Suppressor macrophage treated with lipopolysaccharide for 1 hour (primary cell): ENCODE results near the gene HYI.
A peak's percentile ranks its signal among the peaks of the same experiment; 100 is the strongest.
"Not testable (repeated sequence)": the region's sequence is repeated elsewhere in the genome, so short reads cannot be mapped to it uniquely, and the experiment has no call there.

Experiments
- DNase-seq, 3 donors: peaks; one replicate each; pipeline ENCODE4 v3.0.0-alpha.2; 2020 to 2022

Gene HYI

DNA sequence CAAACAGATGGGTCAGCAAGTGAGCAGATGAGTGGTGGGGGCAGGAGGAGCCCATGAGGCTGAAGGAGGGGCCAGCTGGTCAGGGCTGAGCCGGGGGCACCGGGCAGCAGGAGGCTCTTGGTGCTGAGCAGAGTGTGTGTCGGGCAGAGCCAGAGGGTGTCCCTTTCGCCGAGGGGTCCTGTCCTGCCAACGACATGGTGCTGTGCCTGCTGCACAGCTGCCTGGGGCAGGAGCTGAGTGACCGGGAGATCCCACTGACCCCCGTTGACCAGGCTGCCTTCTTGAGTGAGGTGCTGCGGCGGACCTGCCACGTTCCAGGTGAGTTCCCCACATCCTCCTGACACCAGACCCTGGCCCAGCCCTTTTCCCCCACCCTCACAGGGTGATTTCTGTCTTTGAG lies 27.5 kb downstream of the HYI start:
- DNase-seq, result no peak

DNA sequence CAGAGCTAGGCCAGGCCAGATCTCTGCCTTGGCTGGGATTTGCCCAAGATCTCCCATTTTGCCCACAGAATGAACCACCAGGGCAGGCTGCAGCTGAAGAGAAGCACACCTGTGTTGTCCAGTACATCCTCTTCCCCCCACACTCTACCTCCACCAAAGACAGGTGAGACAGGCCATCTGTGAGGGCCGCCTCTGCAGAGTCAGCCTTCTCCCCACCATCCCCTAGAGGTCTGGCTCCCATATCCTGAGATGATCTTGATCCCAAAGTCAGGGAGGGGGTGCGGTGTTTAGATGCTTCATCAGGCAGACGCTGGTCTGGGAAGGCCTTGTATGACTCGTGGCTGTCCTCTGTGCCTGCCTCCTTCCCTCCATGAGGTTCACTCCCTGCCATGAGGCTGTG lies 28.7 kb downstream of the HYI start:
- no peak for DNase-seq

DNA sequence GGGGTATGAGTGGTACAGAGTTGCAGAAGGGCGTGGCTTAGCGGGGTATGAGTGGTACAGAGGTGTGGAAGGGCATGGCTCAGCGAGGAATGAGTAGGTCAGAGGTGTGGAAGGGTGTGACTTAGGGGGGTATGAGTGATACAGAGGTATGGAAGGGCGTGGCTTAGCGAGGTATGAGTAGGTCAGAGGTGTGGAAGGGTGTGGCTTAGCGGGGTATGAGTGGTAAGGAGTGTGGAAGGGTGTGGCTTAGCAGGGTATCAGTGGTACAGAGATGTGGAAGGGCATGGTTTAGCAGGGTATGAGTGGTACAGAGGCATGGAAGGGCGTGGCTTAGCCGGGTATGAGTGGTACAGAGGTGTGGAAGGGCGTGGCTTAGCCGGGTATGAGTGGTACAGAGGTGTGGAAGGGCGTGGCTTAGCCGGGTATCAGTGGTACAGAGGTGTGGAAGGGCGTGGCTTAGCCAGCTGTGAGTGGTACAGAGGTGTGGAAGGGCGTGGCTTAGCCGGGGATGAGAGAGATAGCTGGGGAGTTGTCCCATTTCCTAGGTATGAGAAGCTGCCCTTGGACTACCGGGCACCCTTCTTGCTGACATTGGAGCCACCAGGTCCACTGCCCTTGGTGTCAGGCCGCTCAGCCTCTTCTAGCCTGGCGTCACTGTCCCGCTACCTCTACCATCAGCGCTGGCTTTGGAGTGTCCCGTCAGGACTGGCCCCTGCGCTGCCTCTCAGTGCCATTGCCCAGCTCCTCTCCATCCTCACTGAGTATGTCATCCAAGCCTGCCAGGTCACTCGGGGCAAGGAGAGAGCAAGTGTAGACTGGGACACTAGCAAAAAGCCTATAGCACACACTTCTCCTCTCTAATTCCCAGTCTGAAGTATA lies 29.8 kb downstream of the HYI start:
- DNase-seq, result no peak

DNA sequence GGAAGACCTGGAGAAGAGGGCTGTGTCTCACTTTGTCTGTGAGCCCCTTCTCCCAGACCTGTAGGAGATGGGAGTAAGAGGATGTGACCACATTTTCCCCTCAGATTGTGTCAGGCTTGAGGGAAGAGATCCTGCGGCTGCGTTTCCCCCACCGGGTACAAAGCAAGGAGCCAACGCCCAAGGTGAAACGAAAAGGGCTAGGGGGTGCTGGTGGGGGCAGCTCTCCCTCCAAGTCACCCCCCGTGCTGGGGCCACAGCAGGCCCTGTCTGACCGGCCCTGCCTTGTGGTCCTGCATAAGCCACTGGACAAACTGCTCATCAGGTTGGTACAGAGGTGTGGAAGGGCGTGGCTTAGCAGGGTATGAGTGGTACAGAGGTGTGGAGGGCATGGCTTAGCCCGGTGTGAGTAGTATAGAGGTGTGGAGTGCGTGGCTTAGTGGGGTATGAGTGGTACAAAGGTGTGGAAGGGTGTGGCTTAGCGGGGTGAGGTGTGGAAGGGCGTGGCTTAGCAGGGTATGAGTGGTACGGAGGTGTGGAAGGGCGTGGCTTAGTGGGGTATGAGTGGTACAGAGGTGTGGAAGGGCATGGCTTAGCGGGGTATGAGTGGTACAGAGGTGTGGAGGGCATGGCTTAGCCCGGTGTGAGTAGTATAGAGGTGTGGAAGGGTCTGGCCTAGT lies 30.6 kb downstream of the HYI start:
- no peak for DNase-seq

DNA sequence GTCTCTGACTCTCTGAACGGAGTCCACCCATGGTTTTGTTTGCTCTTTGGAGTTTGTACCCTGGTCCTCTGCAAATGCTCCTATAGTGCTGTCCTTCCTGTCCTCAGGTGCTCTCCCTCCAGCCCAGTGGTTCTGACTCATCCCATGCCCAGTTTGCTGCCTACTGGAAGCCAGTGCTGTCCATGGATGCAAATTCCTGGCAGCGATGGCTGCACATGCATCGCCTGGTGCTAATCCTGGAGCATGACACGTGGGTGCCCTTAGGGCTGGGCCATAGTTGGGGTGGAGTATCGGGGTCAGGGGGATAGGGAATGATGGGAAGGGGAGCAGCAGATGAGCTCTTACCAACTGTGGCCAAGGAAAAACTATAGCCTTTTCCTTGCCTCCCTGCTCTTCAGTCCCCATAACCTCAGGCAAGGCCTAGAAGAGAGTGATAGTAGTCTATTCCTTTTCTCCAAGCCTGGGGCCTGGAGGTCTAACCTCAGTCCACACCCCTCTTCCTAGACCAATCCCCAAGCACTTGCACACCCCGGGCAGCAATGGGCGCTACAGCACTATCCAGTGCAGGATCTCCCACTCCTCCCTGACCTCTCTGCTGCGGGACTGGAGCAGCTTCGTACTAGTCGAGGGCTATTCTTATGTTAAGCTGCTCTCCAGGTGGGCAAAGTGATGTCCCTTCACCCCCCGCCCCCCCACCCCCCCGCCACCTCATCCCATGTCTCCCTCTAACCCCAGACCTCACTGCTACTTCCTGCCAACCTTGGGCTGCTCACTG lies 31.6 kb downstream of the HYI start:
- no peak for DNase-seq

DNA sequence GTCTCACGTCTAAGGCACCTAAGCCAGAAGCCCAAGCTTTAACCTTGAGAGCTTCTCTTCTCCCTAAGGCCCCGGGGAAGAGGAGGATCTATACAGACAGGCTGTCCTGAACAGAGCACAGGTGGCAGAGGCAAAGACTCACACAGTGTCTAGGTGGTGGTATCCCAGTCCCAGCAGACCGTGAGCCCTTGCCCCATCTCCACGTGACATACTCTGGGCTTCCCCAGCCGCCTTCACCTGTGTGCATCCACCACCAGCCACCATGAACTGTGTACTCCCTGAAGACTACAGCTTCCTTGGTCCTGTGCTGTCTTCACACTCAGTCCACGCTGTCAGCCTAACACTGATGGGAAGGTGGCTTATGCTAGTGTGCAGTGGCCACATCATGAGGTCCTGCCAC lies 32.3 kb downstream of the HYI start:
- no peak for DNase-seq

DNA sequence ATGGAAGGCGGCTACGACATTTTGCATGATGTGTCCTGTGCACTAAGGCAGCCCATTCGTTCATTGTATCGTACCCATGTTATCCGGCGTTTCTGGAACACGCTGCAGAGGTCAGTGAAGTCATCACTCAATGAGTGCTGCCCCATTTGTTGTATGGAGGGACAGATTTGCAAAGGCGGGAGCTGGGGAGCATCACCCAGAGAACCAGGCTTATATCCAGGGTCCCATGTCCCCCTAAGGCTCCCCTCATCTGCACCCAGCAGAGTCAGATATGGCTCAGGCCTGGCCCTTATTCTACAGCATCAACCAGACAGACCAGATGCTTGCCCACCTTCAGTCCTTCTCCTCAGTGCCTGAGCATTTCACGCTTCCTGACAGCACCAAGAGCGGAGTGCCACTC lies 32.9 kb downstream of the HYI start:
- DNase-seq, result no peak

DNA sequence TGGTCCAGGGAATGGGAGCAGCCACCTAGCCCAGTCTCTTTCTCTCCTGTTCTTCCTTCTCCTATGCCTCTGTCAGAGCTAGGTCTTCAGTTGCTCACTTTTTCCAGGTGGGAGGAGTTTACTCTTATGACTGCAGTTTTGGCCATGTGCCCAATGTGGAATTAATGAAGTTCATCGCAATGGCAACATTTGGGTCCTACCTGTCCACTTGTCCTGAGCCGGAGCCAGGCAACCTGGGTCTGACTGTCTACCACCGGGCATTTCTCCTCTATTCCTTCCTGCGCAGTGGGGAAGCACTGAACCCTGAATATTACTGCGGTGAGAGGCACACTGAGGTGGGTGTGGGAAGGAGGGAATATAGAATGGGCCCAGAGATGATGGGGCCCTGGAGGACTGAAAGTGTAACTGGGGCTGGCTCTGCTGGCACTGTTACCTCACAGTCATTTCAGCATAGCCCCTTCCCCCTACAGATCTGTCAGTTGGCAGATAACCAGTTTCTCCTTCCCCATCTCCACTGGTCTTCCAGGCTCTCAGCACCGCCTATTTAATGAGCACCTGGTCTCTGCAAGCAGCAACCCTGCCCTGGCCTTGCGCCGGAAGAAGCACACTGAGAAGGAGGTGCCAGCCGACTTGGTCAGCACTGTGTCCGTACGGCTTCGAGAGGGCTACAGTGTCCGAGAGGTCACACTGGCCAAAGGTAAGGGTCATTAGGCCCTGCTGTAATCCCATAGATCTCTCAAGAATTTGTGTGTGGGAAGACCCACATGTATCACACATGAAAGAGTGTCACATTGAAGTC lies 33.9 kb downstream of the HYI start:
- no peak for DNase-seq

DNA sequence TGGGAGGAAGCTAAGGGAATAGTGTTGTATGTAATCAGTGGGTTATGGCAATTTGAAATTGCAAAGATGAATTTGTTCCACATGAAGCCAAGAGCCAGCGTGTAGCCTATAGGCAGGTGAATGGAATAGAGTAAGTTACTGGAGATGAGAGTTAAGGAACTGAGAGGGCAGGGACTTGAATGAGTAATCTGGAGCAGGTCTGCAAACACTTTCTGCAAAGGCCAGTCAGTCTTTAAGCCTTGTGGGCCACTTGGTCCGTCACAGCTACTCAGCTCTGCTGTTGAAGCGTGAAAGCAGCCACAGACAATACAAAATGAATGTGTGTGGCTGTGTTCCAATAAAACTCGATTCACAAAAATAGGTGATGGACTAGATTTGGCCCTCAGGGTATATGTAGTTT lies 34.9 kb downstream of the HYI start:
- DNase-seq, result no peak

DNA sequence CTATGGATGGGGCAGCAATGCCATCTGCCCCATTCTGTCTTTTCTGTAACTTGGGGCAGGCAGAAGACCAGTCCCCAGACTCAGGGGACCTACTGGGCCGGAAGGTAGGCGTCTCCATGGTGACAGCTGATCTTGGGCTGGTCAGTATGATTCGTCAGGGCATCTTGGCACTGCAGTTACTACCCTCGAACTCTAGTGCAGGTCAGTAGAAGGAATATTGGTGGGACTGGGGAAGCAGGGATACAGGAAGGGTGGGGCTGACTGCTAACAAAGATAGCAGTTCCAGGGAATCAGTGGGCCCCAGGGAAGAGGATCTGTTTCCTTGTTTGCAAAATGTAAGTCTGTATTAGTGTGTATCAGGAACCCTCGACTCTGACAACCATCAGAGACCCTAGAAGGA lies 37.8 kb downstream of the HYI start:
- no peak for DNase-seq

DNA sequence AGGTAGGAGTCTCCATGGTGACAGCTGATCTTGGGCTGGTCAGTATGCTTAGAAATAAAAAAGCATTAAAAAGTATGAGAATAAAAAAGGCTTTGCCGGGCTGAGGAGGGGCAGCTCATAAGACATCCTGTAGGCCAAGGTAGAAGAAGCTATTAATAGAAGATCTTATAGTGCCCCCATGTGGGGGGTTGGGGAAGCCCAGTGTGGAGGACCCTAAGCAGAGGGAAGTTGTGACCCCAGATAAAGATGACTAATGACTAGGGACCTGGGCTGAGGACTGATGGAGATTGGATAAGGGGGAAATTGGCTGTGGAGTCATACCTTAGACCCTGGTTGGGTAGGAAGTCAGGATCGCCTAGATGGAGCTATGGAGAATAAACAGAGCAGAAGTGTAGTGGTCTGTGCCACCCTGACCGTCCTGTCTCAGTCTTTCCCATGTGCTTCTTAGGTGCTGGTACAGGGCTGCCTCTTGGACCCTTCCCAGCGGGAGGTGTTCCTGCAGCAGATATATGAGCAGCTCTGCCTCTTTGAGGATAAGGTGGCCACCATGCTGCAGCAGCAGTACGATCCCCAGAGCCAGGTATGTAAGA lies 39.0 kb downstream of the HYI start:
- DNase-seq, result peak; percentile 72 to 82 (median 81)

DNA sequence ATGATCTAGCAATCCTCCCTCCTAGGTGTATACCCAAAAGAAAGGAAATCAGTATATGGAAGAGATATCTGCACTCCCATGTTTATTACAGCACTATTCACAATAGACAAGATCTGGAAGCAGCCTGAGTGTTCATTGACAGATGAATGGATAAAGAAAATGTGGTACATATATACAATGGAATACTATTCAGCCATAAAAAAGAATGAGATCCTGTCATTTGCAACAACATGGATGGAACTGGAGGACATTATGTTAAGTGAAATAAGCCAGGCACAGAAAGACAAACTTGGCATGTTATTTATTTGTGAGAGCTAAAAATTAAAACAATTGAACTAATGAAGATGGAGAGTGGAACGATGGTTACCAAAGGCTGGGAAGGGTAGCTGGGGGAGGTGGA lies 40.3 kb downstream of the HYI start:
- not testable (repeated sequence) for DNase-seq

DNA sequence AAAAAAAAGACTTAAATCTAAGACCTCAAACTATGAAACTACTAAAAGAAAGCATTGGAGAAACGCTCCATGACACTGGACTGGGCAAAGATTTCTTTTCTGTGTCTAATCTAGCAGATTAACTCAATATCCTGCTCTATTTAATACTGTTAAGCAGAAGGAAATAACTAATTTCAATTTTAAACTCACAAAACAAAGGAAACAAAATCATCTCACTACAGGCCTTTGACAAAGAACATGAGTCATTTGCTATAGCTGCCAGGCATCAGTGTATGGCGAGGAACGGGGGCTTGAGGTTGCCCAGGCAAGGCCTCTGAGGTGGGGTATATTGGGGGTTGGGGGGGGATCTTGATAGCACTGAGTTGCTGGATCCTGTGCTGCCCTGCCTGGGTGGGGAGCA lies 43.2 kb downstream of the HYI start:
- DNase-seq, result no peak

DNA sequence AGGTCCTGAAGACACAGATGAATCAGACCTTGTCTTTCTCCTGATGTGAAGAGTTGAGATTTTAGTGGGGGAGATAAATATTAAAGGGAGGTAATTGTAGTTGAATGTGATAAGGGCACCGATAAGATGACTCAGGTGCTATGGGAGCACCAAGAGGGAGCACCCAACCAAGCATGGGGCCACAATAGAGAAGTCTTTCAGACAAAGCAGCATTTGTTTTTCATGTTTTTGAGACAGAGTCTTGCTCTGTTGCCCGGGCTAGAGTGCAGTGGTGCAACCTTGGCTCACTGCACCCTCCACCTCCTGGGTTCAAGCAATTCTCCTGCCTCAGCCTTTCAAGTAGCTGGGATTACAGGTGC lies 47.9 kb downstream of the HYI start:
- no peak for DNase-seq

DNA sequence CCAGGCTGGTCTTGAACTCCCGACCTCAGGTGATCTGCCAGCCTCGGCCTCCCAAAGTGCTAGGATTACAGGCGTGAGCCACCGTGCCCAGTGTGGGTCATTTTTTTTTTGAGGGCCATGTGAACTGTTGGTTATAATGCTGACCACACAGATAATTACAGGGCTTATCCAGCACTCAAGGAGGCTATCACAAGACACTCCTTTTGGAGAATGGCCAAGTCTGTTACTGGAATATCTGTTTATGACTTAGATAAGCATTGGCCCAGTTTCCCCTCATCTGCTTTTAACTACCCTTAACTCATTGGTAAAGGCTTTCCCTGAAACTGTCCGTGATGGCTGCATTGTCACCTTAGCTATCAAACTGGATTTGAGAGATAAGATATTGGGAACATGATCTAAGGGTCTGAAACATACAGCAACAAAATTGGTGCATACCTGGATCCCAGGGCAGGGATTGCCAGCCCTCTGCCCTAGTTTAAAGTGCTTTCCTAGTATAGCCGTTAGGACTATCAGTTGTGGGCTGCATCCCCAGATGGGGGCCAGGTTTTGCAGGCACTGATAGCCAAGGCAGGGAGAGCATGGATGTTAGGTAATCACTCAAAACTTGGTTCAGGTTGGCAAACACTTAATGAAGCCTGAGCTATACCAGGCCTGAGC lies 48.4 kb downstream of the HYI start:
- DNase-seq, result no peak

DNA sequence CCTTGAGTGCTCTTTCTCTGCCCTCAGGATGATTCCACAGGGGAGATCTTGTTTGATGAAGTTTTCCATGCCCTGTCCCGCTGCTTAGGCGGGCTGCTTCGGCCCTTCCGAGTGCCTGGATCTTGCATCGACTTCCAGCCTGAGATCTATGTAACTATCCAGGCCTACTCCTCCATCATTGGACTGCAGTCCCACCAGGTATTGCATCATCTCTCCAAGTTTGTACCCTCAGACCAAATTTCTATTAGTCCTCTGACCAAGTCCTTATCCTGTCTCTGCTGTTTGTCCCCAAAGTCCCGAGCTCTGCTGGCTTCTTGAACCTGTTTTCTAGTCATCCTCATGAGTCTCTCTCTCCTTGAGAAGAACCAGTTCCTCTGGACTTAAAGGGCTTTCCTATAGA lies 49.4 kb downstream of the HYI start:
- no peak for DNase-seq

DNA sequence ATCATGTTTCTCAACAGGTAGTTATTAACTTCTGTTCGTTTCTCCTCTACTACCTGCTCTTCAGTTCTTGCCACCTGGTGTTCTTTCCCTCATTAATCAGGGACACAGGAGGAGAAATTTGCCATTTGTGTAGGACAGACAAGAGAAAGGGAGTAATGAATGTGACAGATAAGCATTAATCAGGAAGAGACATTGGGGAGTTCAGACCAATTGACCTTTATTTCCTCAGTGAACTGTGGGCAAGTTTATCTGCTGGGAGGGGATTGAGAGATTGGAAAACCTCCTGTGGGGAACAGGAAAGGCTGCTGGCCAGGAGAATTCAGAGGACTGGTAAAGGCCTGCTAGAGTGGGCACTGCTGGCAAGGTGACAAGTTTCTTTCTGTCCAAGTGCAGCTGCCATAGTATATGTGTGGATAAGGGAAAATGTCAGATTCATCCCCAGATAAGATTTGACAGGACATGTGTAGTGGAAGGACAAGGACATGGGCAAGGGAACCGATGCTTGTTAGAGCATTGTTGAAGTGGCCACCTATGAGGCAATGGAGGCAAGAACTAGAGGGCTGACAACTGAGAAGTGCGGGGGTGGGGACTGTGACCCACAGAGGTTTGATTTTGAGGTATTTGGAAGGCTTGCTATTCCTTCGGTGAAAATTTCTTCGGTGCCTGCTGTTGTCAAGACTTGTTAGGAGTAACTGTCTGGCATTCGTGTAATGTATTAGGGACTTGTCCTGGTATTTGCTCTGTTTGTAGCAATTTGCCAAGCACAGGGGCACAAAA lies 51.5 kb downstream of the HYI start:
- no peak for DNase-seq
